Kidney epithelial cell (primary cell): ENCODE results near the gene EID3. TPM values are rescaled to one million over a fixed set of nuclear protein-coding genes. Genes with fewer than 3 reads are reported as not detected.
A peak's percentile ranks its signal among the peaks of the same experiment; 100 is the strongest.

Experiments
- DNase-seq: peaks from one replicate; pipeline ENCODE4 v3.0.0-alpha.2; 2010; ENCODE audit warnings: low read depth
- H3K27me3 ChIP-seq: 2 replicates; pipeline ENCODE4 v1.6.0; 2011; ENCODE audit warnings: low read length; ENCODE audit not compliant: control insufficient read depth, insufficient read depth
- H3K36me3 ChIP-seq: 2 replicates; pipeline ENCODE4 v1.5.1; 2011; ENCODE audit warnings: low read length; ENCODE audit not compliant: control insufficient read depth, insufficient read depth
- H3K4me3 ChIP-seq: 2 replicates; pipeline ENCODE4 v1.5.1; 2011; ENCODE audit warnings: low read depth, mild to moderate bottlenecking, control low read depth, low read length
- total RNA-seq: library from RNA; depleted of rRNA; stranded (reverse); fragments of >200 nt; gene quantifications from 2 replicates; pipeline ENCODE4 v1.2.3, GENCODE V29; 2015
- TF ChIP-seq, protein P1 (sequence below): IDR thresholded peaks from 2 replicates; pipeline ENCODE4 v1.5.1; 2011; ENCODE audit warnings: mild to moderate bottlenecking, moderate library complexity, low read length, control low read depth, inconsistent platforms; ENCODE audit not compliant: insufficient read depth, poor library complexity, severe bottlenecking

Gene EID3
- total RNA-seq, 1 donor from 2014 or later = 2.9 TPM

DNA sequence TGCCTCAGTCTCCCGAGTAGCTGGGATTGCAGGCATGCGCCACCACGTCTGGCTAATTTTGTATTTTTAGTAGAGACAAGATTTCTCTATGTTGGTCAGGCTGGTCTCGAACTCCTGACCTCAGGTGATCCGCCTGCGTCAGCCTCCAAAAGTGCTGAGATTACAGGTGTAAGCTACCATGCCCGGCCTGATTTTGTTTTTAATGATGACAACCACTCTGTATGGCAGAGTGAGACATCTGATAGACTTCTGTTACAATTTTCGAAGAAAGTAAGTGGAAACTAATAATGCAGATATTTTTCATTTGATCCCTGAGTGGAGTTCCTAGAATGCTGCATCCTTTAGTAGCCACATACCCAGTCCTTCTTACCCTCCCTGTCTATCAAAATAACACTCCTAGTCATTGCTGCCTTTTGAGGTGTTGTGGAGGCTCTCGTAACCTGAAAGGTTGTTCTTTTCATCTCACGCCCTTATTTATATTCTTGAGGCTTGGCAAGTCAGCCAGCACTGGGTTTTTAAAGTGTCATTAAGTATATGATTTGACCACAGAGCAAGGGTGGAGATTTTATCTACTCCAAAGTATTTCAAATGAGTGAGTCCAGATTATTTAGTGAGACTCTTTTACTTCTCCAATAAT is 5.9 kb upstream of the EID3 start:
- H3K36me3 ChIP-seq = peaks cover 1% of the 10 kb centered on the region
- TF ChIP-seq, protein P1, sequence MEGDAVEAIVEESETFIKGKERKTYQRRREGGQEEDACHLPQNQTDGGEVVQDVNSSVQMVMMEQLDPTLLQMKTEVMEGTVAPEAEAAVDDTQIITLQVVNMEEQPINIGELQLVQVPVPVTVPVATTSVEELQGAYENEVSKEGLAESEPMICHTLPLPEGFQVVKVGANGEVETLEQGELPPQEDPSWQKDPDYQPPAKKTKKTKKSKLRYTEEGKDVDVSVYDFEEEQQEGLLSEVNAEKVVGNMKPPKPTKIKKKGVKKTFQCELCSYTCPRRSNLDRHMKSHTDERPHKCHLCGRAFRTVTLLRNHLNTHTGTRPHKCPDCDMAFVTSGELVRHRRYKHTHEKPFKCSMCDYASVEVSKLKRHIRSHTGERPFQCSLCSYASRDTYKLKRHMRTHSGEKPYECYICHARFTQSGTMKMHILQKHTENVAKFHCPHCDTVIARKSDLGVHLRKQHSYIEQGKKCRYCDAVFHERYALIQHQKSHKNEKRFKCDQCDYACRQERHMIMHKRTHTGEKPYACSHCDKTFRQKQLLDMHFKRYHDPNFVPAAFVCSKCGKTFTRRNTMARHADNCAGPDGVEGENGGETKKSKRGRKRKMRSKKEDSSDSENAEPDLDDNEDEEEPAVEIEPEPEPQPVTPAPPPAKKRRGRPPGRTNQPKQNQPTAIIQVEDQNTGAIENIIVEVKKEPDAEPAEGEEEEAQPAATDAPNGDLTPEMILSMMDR = no peak

DNA sequence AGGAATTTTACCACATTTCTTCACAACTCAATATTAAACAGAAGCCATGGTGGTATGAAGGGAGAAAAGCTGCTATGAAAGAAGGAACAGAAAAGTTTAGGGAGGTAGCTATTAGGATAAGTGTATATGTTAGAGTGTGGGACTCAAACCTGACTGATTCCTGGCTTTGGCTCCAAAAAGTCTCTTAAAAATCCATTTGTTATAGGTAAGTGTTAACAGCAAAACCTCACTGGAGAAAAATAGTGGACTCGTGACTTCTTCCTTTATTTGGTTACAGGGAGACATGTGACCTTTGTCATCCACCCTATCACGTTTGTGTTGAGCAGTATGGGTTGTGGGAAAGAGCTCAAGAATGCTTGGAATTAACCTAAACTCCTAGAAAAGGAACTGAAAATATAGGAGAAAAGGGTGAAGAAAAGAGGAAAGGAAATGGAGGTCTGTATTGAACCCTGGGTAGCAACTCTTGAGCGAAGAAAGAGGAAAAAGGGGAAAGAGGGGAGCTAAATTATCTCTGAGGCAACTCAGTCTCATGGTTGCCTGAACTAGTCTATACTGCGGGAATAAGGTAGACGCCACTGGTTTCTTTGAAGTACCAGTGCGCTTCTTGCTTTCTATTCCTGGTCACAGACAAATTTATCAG is 3.6 kb upstream of the EID3 start:
- peaks cover 1% of the 10 kb centered on the region for H3K36me3 ChIP-seq
- TF ChIP-seq, protein P1 = no peak
- H3K27me3 ChIP-seq = no peaks in the 10 kb centered on the region
- no peak for DNase-seq
- H3K4me3 ChIP-seq = no peak overlapping the region

More for the DNA sequence above, 5.9 kb upstream of the EID3 start:
- H3K4me3 ChIP-seq = no peak overlapping the region
- no peak for DNase-seq
- H3K27me3 ChIP-seq = no peaks in the 10 kb centered on the region

DNA sequence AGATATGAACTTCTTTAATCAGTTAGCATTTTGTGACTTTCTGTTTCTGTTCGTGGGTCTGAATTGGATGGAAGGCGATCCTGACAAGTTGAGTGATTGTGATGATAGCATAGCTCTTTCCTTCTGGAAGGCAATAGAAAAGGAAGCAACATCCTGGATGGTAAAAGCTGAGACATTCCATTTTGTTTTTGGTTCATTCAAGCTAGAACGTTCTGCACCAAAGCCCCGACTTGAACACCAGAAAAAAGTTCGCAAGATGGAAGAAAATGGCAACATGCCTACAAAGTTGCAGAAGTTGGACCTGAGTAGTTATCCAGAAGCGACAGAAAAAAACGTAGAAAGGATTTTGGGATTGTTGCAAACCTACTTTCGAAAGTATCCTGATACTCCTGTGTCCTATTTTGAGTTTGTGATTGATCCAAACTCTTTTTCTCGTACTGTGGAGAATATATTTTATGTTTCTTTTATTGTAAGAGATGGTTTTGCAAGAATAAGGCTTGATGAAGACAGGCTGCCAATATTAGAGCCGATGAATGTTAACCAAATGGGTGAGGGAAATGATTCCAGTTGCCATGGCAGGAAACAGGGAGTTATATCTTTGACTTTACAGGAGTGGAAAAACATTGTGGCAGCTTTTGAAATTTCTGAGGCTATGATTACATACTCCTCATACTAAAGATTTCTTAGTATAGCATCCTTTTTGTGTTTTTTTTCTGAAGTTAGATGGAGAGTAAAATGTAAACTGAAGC is 896 bp downstream of the EID3 start:
- H3K27me3 ChIP-seq = no peaks in the 10 kb centered on the region
- no peak for DNase-seq
- TF ChIP-seq, protein P1 = no peak
- H3K36me3 ChIP-seq = no peaks in the 10 kb centered on the region
- peak overlapping the region; percentile 21 for H3K4me3 ChIP-seq

DNA sequence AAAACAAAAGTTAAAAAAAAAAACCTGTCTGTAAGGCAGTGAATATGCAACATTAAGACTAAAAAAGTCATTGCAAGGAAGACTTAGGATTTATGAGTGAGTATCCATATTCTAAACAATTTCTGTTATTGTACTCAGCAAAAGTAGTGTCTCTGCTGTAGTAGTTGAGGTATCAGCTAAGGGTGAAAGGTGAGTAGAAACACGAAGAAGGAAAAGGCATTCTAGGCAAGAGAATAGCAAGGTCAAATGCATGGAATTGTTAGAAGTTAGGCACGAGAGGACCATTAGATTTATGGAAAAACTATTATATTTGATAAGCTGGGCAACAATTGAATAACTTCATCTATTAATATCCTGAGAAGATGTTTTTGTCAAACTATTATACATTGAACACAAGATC is 1.8 kb downstream of the EID3 start:
- TF ChIP-seq, protein P1 = no peak
- no peak for DNase-seq
- no peak overlapping the region for H3K4me3 ChIP-seq
- no peaks in the 10 kb centered on the region for H3K27me3 ChIP-seq
- no peaks in the 10 kb centered on the region for H3K36me3 ChIP-seq

DNA sequence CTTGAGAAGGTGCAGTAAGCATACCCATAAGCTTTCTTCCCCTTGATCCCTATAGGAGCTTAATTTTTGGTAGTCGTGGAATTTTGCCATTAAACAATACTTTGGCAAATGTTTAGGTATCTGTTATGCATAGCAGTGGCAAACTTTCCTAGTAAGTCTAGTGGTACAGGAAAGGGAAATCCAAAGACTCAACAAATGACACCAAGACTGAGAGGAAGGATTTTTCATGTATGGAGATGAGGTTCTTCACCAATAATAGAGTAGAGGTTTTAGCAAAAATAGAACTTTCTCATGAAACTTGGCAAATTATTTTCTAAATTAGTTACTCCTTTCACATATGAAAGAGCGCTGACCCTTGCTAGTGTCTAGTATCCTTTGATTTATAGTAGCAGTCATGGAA is 2.8 kb downstream of the EID3 start:
- Histone ChIP-seq H3K36me3 (no peaks in the 10 kb centered on the region), H3K27me3 (no peaks in the 10 kb centered on the region), H3K4me3 (no peak overlapping the region)
- TF ChIP-seq, protein P1 = no peak
- DNase-seq = no peak
